PC-3 (cell line): Measurements from ENCODE around the gene RERE. TPM values are rescaled to one million over a fixed set of nuclear protein-coding genes. Genes with fewer than 3 reads are reported as not detected.
"Not testable (repeated sequence)": the region's sequence is repeated elsewhere in the genome, so short reads cannot be mapped to it uniquely, and the experiment has no call there.

Experiments
- ATAC-seq: fragments of 200-7000 bp; cut with Tn5 transposase; 2 replicates; pipeline ENCODE4 v1.9.1; 2020; ENCODE audit warnings: mild to moderate bottlenecking, moderate library complexity
- BruUV-seq: library from RNA; stranded (reverse); fragments of 400-500 nt; replicated peaks from 2 replicates; lab custom pipeline; 2021; lab: Mats Ljungman, UMichigan
- CTCF ChIA-PET: fragments of 300-600 bp; sonication (Branson Sonifier 250); formaldehyde crosslinking; loops from one replicate; lab custom pipeline; 2022; ENCODE audit warnings: antibody characterized with exemption; lab: Charles Lee
- POLR2A ChIA-PET: fragments of 300-600 bp; sonication (Branson Sonifier 250); formaldehyde crosslinking; loops from one replicate; lab custom pipeline; 2022; ENCODE audit warnings: antibody characterized with exemption; ENCODE audit not compliant: unreplicated experiment; lab: Charles Lee
- DNase-seq: peaks from one replicate; pipeline ENCODE4 v3.0.0-alpha.2; 2015
- H2AFZ ChIP-seq: fragments of 300-600 bp; sonication (generic); 2 replicates; pipeline ENCODE4 v1.6.0; 2016; ENCODE audit warnings: antibody characterized with exemption, low read length
- H3F3A ChIP-seq: fragments of 300-600 bp; sonication (generic); one replicate; pipeline ENCODE4 v1.6.0; 2017; ENCODE audit warnings: antibody characterized with exemption, low read length, control low read depth, mild to moderate bottlenecking; ENCODE audit not compliant: unreplicated experiment
- H3K27ac ChIP-seq: fragments of 300-600 bp; sonication (generic); 2 replicates; pipeline ENCODE4 v1.5.1; 2016; ENCODE audit warnings: mild to moderate bottlenecking, low read length
- H3K27me3 ChIP-seq: fragments of 300-600 bp; sonication (generic); 2 replicates; pipeline ENCODE4 v1.6.1; 2016; ENCODE audit warnings: low read length, mixed read lengths
- H3K36me3 ChIP-seq: fragments of 300-600 bp; sonication (generic); 2 replicates; pipeline ENCODE4 v1.6.1; 2016; ENCODE audit warnings: low read depth, mixed run types, low read length, mixed read lengths
- H3K4me1 ChIP-seq: fragments of 300-600 bp; sonication (generic); 2 replicates; pipeline ENCODE4 v1.5.1; 2016; ENCODE audit warnings: low read length; ENCODE audit not compliant: insufficient read depth
- H3K4me2 ChIP-seq: fragments of 300-600 bp; sonication (generic); 2 replicates; pipeline ENCODE4 v1.6.0; 2016; ENCODE audit warnings: low read length
- H3K4me3 ChIP-seq: fragments of 300-600 bp; sonication (generic); 2 replicates; pipeline ENCODE4 v1.5.1; 2016; ENCODE audit warnings: mild to moderate bottlenecking, low read length, mixed read lengths
- H3K79me2 ChIP-seq: fragments of 300-600 bp; sonication (generic); 2 replicates; pipeline ENCODE4 v1.6.1; 2017; ENCODE audit warnings: low read length, mixed read lengths
- H3K9ac ChIP-seq: fragments of 300-600 bp; sonication (generic); 2 replicates; pipeline ENCODE4 v1.6.0; 2016; ENCODE audit warnings: mild to moderate bottlenecking, low read length
- H3K9me2 ChIP-seq: fragments of 300-600 bp; sonication (generic); replicated peaks from 2 replicates; pipeline ENCODE4 v1.6.1; 2016; ENCODE audit warnings: mixed run types, low read length, mixed read lengths
- H3K9me3 ChIP-seq: fragments of 300-600 bp; sonication (generic); 2 replicates; pipeline ENCODE4 v1.6.1; 2016; ENCODE audit warnings: low read length, mixed read lengths
- H4K20me1 ChIP-seq: fragments of 300-600 bp; sonication (generic); 2 replicates; pipeline ENCODE4 v1.6.1; 2016; ENCODE audit warnings: low read length, mixed read lengths
- EZH2 ChIP-seq: fragments of 300-600 bp; sonication (generic); IDR thresholded peaks from one replicate; pipeline ENCODE4 v1.6.1; 2017; ENCODE audit warnings: antibody characterized with exemption, mild to moderate bottlenecking, low read length; ENCODE audit not compliant: unreplicated experiment
- EZH2phosphoT487 ChIP-seq: fragments of 300-600 bp; sonication (generic); IDR thresholded peaks from 2 replicates; pipeline ENCODE4 v1.6.1; 2018; ENCODE audit warnings: mild to moderate bottlenecking, antibody characterized with exemption, low read length, borderline replicate concordance
- intact Hi-C: fragments of 100-400 bp; cut with micrococcal nuclease; formaldehyde crosslinking; loops from 2 replicates; pipeline ENCODE4 v1.9.0; 2023
- total RNA-seq: library from RNA; depleted of rRNA; stranded (reverse); fragments of >200 nt; gene quantifications from 2 replicates; pipeline ENCODE4 v1.2.3, GENCODE V29; 2014
- TF ChIP-seq, protein P1 (sequence below): fragments of 300-600 bp; sonication (generic); conservative IDR thresholded peaks from 2 replicates; pipeline ENCODE4 v1.5.1; 2017; ENCODE audit warnings: antibody characterized with exemption, low read depth, mild to moderate bottlenecking, low read length

RERE gene
- total RNA-seq, 1 experiment from 2014 or later: 24.2 TPM

DNA sequence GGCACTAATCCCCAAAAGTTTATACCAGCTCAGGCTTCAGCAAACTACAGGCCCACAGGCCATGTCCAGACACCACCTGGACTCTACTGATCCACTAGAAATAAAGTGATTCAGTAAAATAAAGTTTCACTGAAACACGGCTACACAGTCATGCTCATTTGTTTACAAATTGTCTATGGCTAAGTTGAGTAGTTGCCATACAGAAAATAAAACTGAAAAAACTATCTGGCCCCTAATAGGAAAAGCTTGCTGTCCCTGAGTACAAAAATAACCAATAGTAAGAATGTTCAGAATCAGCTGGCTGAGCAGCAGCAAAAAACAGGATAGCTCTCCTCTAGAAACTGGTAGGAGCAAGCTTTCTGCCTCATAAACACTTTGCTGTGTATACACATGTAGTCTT, 221.5 kb downstream of the RERE start:
- CTCF ChIA-PET: no interaction called here
- POLR2A ChIA-PET: no interaction called here
- H4K20me1 ChIP-seq: no peaks in the 10 kb centered on the region
- BruUV-seq: no TSS peak
- no peak overlapping the region for H3K9ac ChIP-seq
- no peaks in the 10 kb centered on the region for H3K9me2 ChIP-seq
- intact Hi-C loops: no loop called here
- no peak overlapping the region for H3K4me3 ChIP-seq
- DNase-seq (no peak), ATAC-seq (no peak)
- no peak overlapping the region for H3K27ac ChIP-seq
- H3K4me2 ChIP-seq: no peak overlapping the region
- no peak overlapping the region for H2AFZ ChIP-seq
- no peaks in the 10 kb centered on the region for H3K4me1 ChIP-seq
- TF ChIP-seq EZH2phosphoT487 (no peak), EZH2 (no peak)
- TF ChIP-seq, protein P1, sequence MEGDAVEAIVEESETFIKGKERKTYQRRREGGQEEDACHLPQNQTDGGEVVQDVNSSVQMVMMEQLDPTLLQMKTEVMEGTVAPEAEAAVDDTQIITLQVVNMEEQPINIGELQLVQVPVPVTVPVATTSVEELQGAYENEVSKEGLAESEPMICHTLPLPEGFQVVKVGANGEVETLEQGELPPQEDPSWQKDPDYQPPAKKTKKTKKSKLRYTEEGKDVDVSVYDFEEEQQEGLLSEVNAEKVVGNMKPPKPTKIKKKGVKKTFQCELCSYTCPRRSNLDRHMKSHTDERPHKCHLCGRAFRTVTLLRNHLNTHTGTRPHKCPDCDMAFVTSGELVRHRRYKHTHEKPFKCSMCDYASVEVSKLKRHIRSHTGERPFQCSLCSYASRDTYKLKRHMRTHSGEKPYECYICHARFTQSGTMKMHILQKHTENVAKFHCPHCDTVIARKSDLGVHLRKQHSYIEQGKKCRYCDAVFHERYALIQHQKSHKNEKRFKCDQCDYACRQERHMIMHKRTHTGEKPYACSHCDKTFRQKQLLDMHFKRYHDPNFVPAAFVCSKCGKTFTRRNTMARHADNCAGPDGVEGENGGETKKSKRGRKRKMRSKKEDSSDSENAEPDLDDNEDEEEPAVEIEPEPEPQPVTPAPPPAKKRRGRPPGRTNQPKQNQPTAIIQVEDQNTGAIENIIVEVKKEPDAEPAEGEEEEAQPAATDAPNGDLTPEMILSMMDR: no peak
- H3K36me3 ChIP-seq: no peaks in the 10 kb centered on the region
- no peaks in the 10 kb centered on the region for H3F3A ChIP-seq
- H3K9me3 ChIP-seq: no peaks in the 10 kb centered on the region
- H3K79me2 ChIP-seq: no peaks in the 10 kb centered on the region
- H3K27me3 ChIP-seq: no peaks in the 10 kb centered on the region

DNA sequence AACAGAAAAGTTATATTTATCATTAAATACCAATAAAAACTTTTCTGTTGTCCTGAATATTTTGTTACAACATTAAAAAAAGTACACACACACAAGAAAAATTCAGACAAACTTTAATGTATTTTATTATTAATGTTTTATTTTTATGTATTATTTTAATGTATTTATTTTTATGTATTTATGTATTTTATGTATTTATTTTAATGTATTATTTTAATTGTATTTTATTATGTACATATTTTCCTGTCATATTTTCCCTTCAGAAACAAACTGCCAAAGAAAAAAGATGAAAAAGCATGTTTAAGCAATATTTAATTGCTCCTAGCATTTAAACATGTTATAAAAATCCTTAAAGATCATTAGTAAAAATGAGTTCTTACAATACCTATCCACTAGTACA, 222.1 kb downstream of the RERE start:
- no peaks in the 10 kb centered on the region for H3K36me3 ChIP-seq
- no peak for DNase-seq
- intact Hi-C loops: no loop called here
- H4K20me1 ChIP-seq: no peaks in the 10 kb centered on the region
- H2AFZ ChIP-seq: no peak overlapping the region
- BruUV-seq: no TSS peak
- no peak overlapping the region for H3K27ac ChIP-seq
- no peak for TF ChIP-seq EZH2
- TF ChIP-seq, protein P1: no peak
- no peak for TF ChIP-seq EZH2phosphoT487
- H3K4me1 ChIP-seq: no peaks in the 10 kb centered on the region
- ChIA-PET POLR2A (no interaction called here), CTCF (no interaction called here)
- H3K4me2 ChIP-seq: no peak overlapping the region
- H3K4me3 ChIP-seq: no peak overlapping the region
- H3K27me3 ChIP-seq: no peaks in the 10 kb centered on the region
- no peak overlapping the region for H3K9ac ChIP-seq
- H3K9me2 ChIP-seq: no peaks in the 10 kb centered on the region
- no peaks in the 10 kb centered on the region for H3F3A ChIP-seq
- H3K79me2 ChIP-seq: no peaks in the 10 kb centered on the region
- no peak for ATAC-seq
- no peaks in the 10 kb centered on the region for H3K9me3 ChIP-seq

DNA sequence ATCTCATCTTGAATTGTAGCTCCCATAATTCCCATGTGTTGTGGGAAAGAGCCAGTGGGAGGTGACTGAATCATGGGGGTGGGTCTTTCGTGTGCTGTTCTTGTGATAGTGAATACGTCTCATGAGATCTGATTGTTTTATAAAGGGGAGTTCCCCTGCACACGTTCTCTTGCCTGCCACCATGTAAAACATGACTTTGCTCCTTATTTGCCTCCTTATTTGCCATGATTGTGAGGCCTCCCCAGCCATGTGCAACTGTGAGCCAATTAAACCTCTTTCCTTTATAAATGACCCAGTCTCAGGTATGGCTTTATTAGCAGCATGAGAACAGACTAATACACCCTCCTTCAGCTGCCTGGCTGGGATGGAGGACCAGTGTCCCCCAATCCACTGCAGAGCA, 224.1 kb downstream of the RERE start:
- H3K27me3 ChIP-seq, CTCF ChIA-PET, H3K79me2 ChIP-seq, H2AFZ ChIP-seq, H3K9me3 ChIP-seq, H3F3A ChIP-seq, DNase-seq, H3K9me2 ChIP-seq, ATAC-seq, H4K20me1 ChIP-seq, H3K4me2 ChIP-seq, intact Hi-C loops, POLR2A ChIA-PET, H3K4me3 ChIP-seq, H3K36me3 ChIP-seq, H3K27ac ChIP-seq, H3K9ac ChIP-seq, BruUV-seq, H3K4me1 ChIP-seq: not testable (repeated sequence)
